Embryonic facial prominence (tissue), 1 donor: Measurements from ENCODE around the gene MYOM1.
"Not testable (repeated sequence)": the region's sequence is repeated elsewhere in the genome, so short reads cannot be mapped to it uniquely, and the experiment has no call there.

ENCODE experiments used
- DNase-seq: peaks from one replicate; pipeline ENCODE4 v3.0.0-alpha.2; 2016; ENCODE audit errors: extremely low spot score

Gene MYOM1

DNA sequence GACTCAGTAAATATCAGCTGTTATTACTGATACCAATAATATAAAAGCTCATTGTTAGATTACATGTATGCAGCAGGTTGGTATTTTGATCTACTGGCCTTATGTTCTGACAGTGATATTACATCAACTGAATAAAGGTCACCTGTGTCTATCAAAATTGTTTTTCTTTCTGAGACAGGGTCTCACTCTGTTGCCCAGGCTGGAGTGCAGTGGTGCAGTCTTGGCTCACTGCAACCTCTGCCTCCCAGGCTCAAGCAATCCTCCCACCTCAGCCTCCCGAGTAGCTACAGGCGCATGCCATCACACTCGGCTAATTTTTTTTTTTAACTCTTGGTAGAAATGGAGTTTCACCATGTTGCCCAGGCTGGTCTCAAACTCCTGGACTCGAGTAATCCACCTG lies 1.1 kb upstream of the MYOM1 start:
- DNase-seq, result not testable (repeated sequence)

DNA sequence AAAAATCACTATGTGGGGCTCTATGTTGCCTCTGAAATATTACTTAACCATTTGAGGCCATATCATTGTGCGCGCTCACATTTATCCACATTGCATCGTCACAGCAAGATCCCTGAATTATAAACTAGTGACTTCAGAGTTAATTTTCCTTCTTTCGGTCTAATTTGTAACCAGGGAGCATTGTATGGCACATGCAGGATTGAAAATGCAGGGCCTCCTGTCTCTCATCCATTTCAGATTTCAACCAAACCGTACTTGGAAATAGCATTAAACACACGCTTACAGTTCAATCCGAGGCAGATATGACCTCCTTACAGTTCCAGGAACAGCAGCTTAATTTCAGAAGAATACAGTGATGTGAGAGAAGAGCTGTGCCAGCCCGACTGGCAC lies 532 bp downstream of the MYOM1 start:
- DNase-seq, result no peak

DNA sequence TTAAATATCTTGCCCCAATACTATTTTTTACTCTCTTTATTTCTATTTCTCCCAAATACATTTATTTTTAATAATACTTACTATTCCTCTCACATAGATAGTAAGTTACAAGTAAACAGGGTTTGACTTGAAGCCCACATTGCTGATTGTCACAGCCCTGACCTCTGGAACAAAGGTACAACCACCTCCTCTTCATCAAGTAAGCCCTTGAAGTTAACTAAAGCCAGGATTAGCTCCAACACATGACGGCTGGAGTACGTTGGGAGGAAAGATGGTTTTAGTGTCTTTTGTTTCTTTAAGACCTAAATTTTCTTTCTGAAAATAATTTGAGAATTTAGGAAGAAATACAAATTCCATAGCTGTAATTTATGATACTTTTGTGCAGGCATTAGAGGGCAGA lies 949 bp downstream of the MYOM1 start:
- DNase-seq, result no peak

DNA sequence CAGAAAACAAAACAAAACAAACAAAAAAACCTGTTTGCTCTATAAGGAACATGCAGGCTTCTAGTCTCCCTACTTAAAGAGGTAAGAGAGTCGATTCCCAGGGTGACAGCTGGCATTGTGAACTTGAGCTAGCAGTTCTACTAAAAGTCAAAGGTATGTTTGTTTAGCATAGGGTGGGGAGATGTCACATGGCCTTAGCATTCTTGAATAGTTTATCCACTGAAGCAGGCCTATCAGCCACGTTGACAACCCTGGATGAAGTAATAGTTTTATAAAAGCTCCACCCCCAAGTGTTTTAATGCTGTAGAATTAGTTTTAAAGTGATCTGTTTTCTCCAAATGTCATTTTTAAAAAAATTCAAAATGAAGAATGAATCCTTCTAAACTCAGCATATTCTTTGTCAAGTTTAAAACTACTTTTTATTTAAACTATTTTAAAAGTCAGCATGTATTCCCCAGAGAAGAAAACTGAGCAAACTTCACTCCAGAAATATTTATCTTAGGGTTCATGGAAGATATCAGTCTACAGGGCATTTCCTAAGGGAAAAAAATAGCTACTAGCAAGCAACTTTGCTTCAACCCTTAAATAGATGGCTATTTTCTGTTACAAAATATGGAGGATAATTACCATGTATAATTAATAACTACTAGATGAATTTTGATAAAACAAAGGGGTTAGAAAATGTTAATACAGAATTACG lies 1.7 kb downstream of the MYOM1 start:
- no peak for DNase-seq

DNA sequence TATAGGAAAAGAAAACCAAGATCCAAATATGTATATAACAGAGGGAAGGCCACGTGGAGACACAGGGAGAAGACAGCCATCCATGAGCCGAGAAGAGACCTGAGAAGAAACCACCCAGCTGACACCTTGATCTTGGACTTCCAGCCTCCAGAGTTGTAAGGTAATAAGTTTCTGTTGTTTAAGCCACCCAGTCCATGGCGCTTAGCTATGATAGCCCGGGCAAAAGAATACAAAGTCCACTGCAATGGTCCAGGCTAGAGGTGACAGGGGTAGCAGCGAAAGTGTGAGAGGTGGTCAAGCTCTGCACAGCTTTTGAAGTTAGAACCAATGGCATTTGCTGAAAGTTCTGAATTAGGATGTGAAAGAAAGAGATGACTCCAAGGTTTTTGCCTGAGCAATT lies 2.8 kb downstream of the MYOM1 start:
- no peak for DNase-seq

DNA sequence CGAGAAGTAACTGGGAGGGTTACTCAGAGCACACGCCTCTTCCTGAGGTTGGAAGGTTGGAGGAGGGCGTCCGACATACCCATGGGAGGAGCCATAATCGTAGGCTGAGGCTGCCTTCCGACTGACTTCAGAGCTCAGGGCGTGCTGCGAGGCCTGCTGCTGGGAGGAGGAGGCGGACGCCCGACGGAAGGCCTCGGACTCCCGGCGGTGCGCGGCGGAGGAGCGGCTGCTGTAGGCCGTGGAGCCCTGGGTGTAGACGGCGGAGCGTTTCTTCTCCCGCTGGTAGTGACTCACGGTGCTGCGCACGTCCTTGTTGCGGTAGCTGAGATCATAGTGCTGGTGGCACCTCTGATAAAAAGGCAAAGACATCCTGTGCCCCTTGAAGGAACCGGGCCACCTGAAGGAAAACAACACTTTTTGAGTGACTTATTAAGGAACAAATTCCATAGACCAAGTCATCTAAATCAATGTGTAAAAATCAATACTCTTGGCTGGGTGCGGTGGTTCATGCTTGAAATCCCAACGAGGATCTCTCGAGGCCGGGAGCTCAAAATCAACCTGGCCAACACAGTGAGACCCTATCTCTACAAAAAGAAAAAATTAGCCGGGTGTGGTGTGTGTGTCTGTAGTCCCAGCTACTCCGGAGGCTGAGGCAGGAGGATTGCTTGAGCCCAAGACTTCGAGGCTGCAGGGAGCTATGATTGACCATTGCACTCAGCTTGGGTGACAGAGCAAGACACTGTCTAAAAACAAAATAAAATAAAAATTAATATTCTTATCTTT lies 4.7 kb downstream of the MYOM1 start:
- no peak for DNase-seq

DNA sequence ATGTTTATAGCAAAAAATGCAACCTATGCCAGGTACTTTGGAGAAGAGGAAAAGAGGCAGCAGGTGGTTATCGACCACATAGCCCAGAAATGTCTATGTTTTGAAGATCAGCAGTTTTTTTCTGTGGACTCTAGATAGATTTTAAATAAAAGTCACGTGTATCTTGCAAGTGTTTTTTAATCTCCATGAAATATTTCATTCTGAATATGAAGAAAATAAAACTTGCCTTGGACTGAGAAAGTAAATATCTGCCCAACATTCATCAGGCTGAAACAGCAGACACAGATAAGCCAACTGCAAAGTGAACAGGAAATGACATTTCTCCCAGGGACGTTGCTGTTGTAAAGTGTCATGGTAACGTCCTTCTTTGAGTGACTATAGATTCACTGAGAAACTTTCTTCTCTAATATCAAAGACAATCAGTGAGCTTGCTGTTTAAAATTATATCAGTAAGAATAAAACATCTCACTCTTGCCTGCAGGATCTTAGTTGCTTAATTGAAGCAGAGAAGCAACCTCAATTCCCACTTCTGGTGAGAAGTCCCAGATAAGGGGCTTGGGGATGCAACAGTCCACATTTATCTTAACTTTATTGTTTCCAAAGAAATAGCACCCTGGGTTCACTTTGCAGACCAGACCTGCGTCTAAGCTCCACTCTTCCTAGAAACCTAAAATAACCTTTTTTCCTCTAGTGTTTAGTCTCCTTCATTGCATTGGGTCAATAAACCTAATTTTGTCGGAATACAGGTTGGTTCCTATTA lies 6.3 kb downstream of the MYOM1 start:
- DNase-seq, result no peak

DNA sequence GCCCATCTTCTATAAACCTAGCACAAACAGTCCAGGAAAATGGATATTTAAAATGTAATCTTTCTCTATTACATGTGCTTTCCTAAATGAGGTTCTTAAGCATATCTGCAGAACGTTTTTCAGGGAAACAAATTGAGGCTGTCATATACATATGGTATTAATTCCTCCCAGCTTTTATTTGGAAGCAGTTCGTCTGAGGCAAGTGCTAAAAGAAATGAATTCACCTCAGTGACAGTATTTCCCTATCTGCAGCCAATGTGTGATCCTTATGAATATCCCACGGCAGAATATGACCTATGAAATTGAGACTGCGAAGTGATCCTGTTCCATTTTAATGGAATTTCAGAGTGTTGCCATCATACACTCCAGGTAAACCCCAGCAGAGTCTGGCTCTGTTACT lies 7.1 kb downstream of the MYOM1 start:
- DNase-seq, result no peak

DNA sequence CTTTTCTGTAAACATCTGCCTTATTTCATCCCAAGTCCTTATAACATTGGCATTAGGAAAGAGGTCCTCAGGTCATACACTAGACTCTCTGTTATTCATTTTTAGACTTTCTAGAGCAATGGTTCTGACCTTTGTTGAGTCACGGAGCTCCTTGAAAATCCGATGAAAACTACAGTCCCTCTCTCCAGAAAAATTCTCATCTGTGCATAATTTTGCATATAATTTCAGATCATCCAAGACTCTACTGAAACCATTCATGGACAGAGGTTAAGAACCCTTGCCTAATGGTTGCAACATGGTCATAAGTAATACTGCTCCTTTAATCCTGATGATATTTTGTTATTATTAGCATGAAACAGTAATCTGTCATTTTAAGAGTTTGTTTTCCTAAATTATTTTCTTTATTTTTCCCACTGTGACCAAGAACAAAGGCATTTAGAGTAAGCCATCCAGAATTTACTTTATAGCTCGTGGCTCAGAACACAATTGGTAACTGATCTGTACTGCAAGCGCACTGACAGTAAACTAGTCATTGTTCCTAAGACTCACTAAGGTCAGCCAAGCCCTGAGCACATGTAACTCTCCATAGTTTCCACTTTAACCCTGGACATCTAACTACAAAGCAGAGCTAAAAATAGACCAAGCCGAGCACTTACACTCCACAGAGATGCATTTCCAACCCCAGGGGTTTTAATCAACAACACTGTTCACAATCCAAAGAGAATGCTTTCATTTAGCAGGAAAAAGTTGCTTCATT lies 8.4 kb downstream of the MYOM1 start:
- DNase-seq, result no peak

DNA sequence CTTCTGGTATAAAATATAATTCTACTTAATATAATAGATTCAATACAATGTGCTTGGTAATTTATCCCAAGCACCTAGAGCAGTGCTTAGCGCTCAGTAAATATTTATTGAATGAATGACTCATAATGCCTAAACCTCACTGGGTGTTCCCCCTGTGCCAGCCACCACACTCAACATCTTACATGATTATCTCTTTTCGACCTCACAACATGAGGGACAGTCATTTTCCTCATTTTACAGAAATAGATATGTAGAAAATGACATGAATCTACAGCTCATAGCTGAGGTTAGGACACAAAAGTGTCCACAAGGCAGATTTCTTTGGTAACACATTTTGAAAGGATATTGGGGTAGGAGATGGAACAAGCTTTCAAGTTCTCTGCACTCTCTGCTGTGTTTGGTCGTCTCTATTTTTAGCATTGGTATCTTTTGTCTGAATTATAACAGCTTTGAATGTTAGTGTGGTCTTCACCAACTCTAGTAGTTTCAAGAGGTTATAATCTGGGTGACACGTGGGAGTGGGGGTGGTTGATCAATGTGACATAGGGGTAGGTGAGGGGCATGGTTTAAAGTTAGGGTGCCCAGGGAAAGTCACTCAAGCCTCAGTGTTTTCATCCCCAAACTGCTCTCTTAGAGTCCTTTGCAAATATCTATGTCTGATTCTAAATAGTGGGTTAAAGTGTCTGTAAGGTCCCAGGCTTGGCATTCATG lies 9.8 kb downstream of the MYOM1 start:
- DNase-seq, result no peak

DNA sequence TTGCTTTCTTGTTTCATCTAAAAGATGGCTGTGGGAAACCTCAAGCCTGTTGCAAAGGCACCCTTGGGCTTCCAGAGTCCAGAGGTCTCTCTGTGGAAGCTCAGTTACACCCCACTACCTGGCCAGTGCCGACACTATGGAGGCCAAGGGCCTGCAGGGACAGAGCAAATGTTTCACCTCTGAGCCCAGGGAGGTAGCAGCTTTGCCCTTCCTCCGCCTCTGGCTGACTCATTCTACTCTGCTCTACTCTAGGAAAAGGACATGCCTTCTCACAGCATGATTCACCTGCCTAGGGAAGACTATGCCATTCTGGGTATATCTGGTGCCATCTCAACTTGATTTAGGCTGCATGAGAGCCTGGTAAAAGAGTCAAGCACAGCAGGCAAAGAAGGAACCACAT lies 12.2 kb downstream of the MYOM1 start:
- no peak for DNase-seq

DNA sequence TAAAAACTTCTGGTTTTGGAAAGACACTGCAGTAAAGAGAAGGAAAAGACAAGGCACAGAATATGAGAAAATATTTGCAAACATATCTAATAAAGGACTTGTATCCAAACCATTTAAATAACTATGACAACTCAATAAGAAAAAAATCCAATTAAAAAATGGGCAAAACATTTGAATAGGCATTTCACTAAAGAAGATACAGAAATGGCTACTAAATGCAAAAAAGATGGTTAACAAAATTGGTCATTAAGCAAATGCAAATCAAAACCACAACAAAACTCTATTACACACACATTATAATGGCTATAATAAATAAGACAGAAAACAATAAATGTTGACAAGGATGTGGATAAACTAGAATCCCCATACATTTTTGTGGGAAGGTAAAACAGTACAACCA lies 14.5 kb downstream of the MYOM1 start:
- DNase-seq, result no peak

DNA sequence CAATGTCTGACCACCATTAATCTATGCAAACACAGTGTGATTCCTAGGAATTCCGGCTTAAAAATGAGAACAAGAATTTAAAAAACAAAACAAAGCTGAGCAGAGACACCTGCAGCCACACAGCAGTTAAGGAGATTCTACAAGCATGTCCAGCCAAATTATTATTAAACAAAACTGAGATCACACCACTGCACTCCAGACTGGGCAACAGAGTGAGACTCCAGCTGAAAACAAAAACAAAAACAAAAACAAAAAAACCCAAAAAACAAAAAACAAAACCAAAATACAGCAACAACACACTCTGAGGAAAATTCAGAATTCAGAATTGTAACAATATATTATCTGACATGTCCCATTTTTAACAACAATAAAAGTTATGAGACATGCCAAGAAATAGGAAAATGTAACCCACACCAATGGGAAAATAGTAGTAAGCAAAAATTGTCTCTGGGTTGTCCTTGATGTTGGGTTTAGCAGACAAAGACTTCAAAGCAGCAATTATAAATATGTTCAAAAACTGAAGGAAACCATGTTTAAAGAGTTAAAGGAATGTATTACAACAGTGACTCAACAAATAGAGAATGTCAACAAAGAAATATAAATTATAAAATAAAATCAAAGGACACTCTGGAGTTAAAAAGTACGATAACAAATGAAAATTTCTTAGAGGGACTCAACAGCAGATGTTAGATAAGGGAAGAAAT lies 19.7 kb downstream of the MYOM1 start:
- DNase-seq, result no peak

DNA sequence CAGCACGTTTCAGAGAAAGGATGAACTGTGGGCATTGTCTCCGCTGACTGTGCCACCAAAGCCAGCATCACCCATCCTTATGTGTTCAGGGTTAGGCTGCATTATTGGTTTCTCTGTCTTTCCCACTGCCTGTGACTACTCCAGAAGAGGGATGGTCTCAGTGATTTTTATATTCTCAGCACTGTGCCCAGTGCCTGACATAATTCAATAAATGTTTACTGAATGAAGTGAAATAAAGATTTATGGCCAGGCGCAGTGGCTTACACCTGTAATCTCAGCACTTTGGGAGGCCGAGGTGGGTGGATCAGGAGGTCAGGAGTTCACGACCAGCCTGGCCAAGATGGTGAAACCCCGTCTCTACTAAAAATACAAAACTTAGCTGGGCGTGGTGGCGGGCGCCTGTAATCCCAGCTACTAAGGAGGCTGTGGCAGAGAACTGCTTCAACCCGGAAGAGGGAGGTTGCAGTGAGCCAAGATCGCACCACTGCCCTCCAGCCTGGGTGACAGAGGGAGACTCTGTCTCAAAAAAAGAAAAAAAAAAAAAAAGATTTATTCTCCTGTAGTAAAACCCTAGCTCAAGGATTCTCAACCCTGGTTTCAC lies 21.4 kb downstream of the MYOM1 start:
- DNase-seq, result not testable (repeated sequence)

DNA sequence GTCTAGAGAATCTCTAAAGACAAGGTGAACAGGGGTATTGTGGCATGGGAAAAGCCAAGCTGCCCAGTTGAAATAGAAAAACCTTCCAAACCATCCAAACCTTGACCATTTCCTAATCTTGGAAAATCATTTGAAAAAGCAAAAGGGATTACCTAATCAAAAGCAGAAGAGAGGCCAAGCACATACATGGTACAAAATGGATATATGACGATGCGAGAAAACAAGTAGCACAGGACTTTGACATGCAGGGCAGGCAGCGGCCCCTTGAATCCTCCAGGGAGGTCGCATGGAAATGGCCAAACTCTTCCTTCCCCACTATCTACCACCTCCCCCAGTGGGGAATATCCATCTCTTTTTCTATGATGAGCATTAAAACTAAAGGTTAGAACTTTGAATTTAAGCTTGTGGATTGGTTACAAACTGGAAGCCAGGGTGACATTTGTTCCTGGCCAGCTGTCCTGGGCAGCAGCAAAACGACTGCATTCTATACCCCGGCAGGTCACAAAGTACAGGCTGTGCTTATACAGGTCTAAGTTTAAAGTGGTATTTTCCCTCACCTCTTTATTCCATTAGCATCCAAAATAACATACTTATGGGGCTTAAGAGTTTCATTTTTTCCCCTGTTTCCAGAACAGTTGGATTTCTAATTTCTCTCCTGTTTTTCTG lies 24.7 kb downstream of the MYOM1 start:
- DNase-seq, result no peak

DNA sequence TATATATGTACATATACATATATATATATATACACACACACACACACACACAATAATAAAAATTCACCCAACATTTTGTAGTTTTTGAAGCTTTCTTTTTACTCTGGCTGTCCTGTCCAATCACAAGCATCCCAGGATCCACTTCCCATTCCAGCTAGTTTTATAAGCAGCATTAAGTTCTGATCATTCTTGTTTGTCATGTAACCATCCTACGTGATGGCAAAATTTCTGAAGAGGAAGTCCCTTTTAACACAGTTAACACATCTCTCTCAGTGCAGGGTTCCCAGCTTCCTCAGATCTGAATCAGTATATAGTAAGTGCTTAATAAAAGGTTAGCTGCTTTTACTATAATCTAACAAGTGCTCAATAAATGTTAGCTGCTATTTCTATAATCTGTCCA lies 26.4 kb downstream of the MYOM1 start:
- DNase-seq, result no peak

DNA sequence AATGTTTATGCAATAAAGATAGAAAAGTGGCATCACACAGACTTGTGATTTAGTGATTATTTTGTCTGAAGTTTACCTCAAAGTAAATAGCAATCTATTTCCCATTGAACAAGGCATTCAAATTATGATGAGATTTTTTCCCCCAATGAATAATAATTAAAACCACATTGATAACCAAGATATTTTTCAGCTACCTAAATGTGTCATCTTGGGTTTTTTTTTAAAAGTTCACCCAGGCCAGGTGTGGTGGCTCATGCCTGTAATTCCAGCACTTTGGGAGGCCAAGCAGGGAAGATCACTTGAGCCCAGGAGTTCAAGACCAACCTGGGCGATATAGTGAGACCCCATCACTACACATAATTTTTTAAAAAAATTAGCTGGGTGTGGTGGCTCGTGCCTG lies 27.0 kb downstream of the MYOM1 start:
- no peak for DNase-seq

DNA sequence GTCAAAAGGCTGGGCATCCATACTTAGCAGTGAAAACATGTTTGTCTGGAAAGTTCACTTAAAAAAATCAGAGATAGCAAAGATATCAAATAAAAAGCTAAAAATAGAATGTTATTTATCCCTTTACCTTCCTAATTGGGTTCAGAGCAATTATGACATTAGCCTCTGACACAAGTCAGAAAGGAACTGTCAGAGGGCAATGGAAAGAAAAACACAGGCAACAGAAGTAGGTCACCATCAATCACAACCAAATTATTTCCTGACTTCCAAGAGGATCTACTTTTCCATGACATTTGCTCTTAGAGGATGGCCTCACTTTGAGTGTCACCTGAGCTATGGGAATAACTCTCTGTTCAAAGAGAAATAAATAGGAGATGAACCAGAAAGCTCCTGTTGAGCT lies 27.5 kb downstream of the MYOM1 start:
- no peak for DNase-seq

DNA sequence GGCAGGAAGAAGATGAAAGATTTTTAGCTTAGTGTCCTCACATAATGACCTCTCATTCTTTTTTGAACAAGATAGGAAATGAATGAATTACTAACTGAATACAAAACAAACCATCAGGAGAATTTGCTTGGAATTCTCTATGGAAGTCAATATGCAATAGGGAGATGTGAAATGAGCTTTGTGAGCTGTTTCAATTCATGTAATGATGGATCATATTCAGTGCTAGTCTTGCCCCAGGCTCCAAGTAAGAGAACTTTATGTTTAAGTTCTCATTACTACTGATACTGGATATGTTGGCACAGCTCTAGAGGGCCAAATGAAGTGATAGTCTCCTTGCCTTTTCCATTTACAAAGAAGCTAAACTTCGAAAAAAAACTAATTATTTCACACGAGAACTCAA lies 29.2 kb downstream of the MYOM1 start:
- DNase-seq, result no peak

DNA sequence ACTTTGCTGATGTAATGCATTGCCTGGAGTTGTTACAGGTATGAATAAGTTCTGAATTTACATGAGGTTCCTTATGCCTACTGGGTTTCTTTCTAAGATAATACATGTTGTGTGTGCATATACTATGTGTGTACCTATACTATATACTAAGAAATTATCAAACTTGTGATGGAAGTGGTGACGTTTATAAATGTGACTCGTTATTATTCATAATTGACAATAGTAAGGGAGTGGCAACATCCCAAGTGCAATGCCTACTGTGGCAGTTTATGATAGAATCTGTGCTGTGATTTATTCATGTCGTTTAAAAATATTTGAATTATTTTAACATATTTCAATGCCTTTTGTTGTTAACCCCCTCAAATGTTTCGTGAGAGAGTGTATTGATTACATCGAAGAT lies 29.9 kb downstream of the MYOM1 start:
- no peak for DNase-seq
